RWPE2 (cell line): ENCODE results near the gene CADPS.

ENCODE experiments used
- ATAC-seq: fragments of 200-7000 bp; cut with Tn5 transposase; 3 replicates; pipeline ENCODE4 v1.9.1; 2021; ENCODE audit warnings: low read depth
- DNase-seq: peaks from one replicate; pipeline ENCODE4 v3.0.0-alpha.2; 2020; ENCODE audit warnings: low spot score
- H3K27ac ChIP-seq: fragments of 450-650 bp; 2 replicates; pipeline ENCODE4 v1.5.1; 2017; ENCODE audit warnings: mild to moderate bottlenecking; ENCODE audit not compliant: poor library complexity, severe bottlenecking
- H3K27me3 ChIP-seq: fragments of 250-450 bp; sonication (Bioruptor Pico); 2 replicates; pipeline ENCODE4 v1.5.1; 2021; ENCODE audit warnings: mild to moderate bottlenecking, moderate library complexity; ENCODE audit not compliant: insufficient read depth, poor library complexity, severe bottlenecking
- H3K36me3 ChIP-seq: fragments of 250-450 bp; sonication (Bioruptor Pico); 2 replicates; pipeline ENCODE4 v1.5.1; 2020; ENCODE audit warnings: low read depth, mild to moderate bottlenecking, moderate library complexity
- H3K4me1 ChIP-seq: fragments of 250-450 bp; sonication (Bioruptor Pico); 2 replicates; pipeline ENCODE4 v1.5.1; 2021; ENCODE audit warnings: mild to moderate bottlenecking, moderate library complexity; ENCODE audit not compliant: insufficient read depth, poor library complexity, severe bottlenecking
- H3K4me3 ChIP-seq: fragments of 250-450 bp; sonication (Bioruptor Pico); 2 replicates; pipeline ENCODE4 v1.5.1; 2021; ENCODE audit warnings: mild to moderate bottlenecking, moderate library complexity; ENCODE audit not compliant: severe bottlenecking
- H3K9me3 ChIP-seq: fragments of 250-450 bp; sonication (Bioruptor Pico); 2 replicates; pipeline ENCODE4 v1.5.1; 2021; ENCODE audit warnings: mild to moderate bottlenecking, moderate library complexity; ENCODE audit not compliant: severe bottlenecking
- CTCF ChIP-seq: fragments of 450-650 bp; IDR thresholded peaks from one replicate; pipeline ENCODE4 v1.5.1; 2017; ENCODE audit warnings: mild to moderate bottlenecking, moderate library complexity; ENCODE audit not compliant: poor library complexity, severe bottlenecking

Gene CADPS

GRCh38 chr3:62527474-62527873 lies 347.7 kb downstream of the CADPS start:
- H3K27ac ChIP-seq: no peak overlapping the region
- ATAC-seq: no peak; the same call in 2 of the 3 replicates
- H3K27me3 ChIP-seq: peaks cover 11% of the 10 kb centered on the region
- no peak overlapping the region for H3K4me3 ChIP-seq
- H3K9me3 ChIP-seq: no peaks in the 10 kb centered on the region
- no peak for TF ChIP-seq CTCF
- no peak for DNase-seq
- peaks cover 3% of the 10 kb centered on the region for H3K4me1 ChIP-seq
- no peaks in the 10 kb centered on the region for H3K36me3 ChIP-seq

GRCh38 chr3:62525281-62525680 lies 349.9 kb downstream of the CADPS start:
- no peak for TF ChIP-seq CTCF
- Histone ChIP-seq H3K4me1 (peaks cover 3% of the 10 kb centered on the region), H3K4me3 (no peak overlapping the region), H3K36me3 (no peaks in the 10 kb centered on the region), H3K9me3 (no peaks in the 10 kb centered on the region), H3K27me3 (peaks cover 11% of the 10 kb centered on the region), H3K27ac (no peak overlapping the region)
- ATAC-seq: peak; percentile 97
- DNase-seq: peak; percentile 58

- Histone ChIP-seq H3K4me3 (no peak overlapping the region), H3K27me3 (peaks cover 18% of the 10 kb centered on the region), H3K9me3 (no peaks in the 10 kb centered on the region), H3K4me1 (peaks cover 3% of the 10 kb centered on the region), H3K36me3 (no peaks in the 10 kb centered on the region), H3K27ac (no peak overlapping the region)
- DNase-seq: no peak
- no peak for ATAC-seq
- TF ChIP-seq CTCF: no peak
Measured at GRCh38 chr3:62523672-62524071, 351.5 kb downstream of the CADPS start.

GRCh38 chr3:62521464-62522105 lies 353.6 kb downstream of the CADPS start:
- no peaks in the 10 kb centered on the region for H3K36me3 ChIP-seq
- H3K4me3 ChIP-seq: no peak overlapping the region
- peaks cover 3% of the 10 kb centered on the region for H3K4me1 ChIP-seq
- no peak overlapping the region for H3K27ac ChIP-seq
- no peak for ATAC-seq
- DNase-seq: no peak
- no peak for TF ChIP-seq CTCF
- no peaks in the 10 kb centered on the region for H3K9me3 ChIP-seq
- H3K27me3 ChIP-seq: peaks cover 22% of the 10 kb centered on the region

GRCh38 chr3:62503516-62503915 lies 371.7 kb downstream of the CADPS start:
- Histone ChIP-seq H3K27ac (no peak overlapping the region), H3K27me3 (peaks cover 4% of the 10 kb centered on the region), H3K9me3 (no peaks in the 10 kb centered on the region), H3K4me1 (no peaks in the 10 kb centered on the region), H3K36me3 (no peaks in the 10 kb centered on the region), H3K4me3 (no peak overlapping the region)
- no peak for TF ChIP-seq CTCF
- DNase-seq (no peak), ATAC-seq (no peak)
